Loucy (cell line): ENCODE measurements around the gene CGN.

Source experiments
- H2AFZ ChIP-seq: fragments of 200-600 bp; sonication (generic); 2 replicates; pipeline ENCODE4 v1.6.0; 2016; ENCODE audit warnings: antibody characterized with exemption, mild to moderate bottlenecking, low read length, moderate library complexity
- H3F3A ChIP-seq: fragments of 200-600 bp; 2 replicates; pipeline ENCODE4 v1.6.0; 2016; ENCODE audit warnings: antibody characterized with exemption, low read depth, mild to moderate bottlenecking
- H3K27me3 ChIP-seq: fragments of 200-600 bp; sonication (generic); 2 replicates; pipeline ENCODE4 v1.6.1; 2014; ENCODE audit warnings: low read length, mild to moderate bottlenecking; ENCODE audit not compliant: insufficient read depth, poor library complexity, severe bottlenecking
- H3K36me3 ChIP-seq: fragments of 200-600 bp; sonication (generic); 2 replicates; pipeline ENCODE4 v1.6.1; 2016; ENCODE audit warnings: low read length; ENCODE audit not compliant: insufficient read depth
- H3K4me1 ChIP-seq: fragments of 200-600 bp; sonication (generic); 2 replicates; pipeline ENCODE4 v1.5.1; 2014; ENCODE audit warnings: low read length, mild to moderate bottlenecking; ENCODE audit not compliant: insufficient read depth, poor library complexity, severe bottlenecking
- H3K4me2 ChIP-seq: fragments of 200-600 bp; sonication (generic); 2 replicates; pipeline ENCODE4 v1.6.0; 2014; ENCODE audit warnings: antibody characterized with exemption, low read length, low read depth, mild to moderate bottlenecking; ENCODE audit not compliant: poor library complexity, severe bottlenecking
- H3K4me3 ChIP-seq: fragments of 200-600 bp; sonication (generic); 2 replicates; pipeline ENCODE4 v1.5.1; 2014; ENCODE audit warnings: low read length, mild to moderate bottlenecking, mixed read lengths; ENCODE audit not compliant: poor library complexity, severe bottlenecking
- H3K79me2 ChIP-seq: fragments of 200-600 bp; sonication (generic); 2 replicates; pipeline ENCODE4 v1.6.1; 2014; ENCODE audit warnings: low read length; ENCODE audit not compliant: insufficient read depth
- H3K9ac ChIP-seq: fragments of 200-600 bp; sonication (generic); 2 replicates; pipeline ENCODE4 v1.6.0; 2014; ENCODE audit warnings: mild to moderate bottlenecking, low read depth, low read length, moderate library complexity; ENCODE audit not compliant: poor library complexity, severe bottlenecking
- H3K9me2 ChIP-seq: fragments of 200-600 bp; sonication (generic); replicated peaks from 2 replicates; pipeline ENCODE4 v1.6.1; 2016; ENCODE audit warnings: low read depth, low read length, mixed read lengths
- H3K9me3 ChIP-seq: fragments of 200-600 bp; sonication (generic); 2 replicates; pipeline ENCODE4 v1.6.1; 2014; ENCODE audit warnings: mild to moderate bottlenecking, antibody characterized with exemption, low read length, low read depth; ENCODE audit not compliant: insufficient read depth
- H4K20me1 ChIP-seq: fragments of 200-600 bp; sonication (generic); 2 replicates; pipeline ENCODE4 v1.6.0; 2014; ENCODE audit warnings: antibody characterized with exemption, low read length, mild to moderate bottlenecking; ENCODE audit not compliant: insufficient read depth, poor library complexity, severe bottlenecking
- CTCF ChIP-seq: fragments of 200-600 bp; sonication (generic); conservative IDR thresholded peaks from 2 replicates; pipeline ENCODE4 v1.5.1; 2014; ENCODE audit warnings: mild to moderate bottlenecking, antibody characterized with exemption, low read length
- EZH2phosphoT487 ChIP-seq: fragments of 200-600 bp; IDR thresholded peaks from 2 replicates; pipeline ENCODE4 v1.6.1; 2018; ENCODE audit warnings: antibody characterized with exemption, mild to moderate bottlenecking, moderate library complexity, borderline replicate concordance

The CGN gene

DNA sequence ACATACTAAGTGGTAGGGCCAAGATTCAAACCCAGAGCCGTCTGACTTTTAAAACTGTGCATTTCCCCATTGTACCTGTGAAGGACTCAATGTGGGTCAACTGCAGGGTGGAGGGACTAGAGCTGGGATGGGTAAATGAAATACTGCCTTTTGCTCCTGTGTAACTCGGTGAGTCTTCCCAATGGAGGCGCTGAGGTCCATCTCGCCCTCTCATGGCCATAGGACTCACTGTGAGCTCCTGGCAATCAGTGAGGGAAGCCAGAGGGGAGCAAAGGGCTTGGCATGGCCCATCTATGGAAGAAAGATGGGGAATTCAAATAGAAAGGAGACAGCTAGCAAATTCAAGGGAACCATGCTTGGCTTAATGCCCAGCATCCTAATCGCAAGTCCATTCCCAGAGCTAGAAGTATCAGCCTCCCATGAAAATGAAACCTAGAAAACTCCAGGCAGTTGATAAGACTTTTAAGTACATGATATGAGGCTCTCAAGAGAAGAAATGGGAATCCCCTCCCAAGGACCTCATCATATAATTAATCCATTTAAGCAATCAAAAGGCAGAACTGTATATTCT, 25.4 kb upstream of the CGN start:
- no peaks in the 10 kb centered on the region for H3K79me2 ChIP-seq
- H3K4me3 ChIP-seq, result no peak overlapping the region
- no peaks in the 10 kb centered on the region for H3K9me3 ChIP-seq
- no peaks in the 10 kb centered on the region for H4K20me1 ChIP-seq
- no peaks in the 10 kb centered on the region for H3F3A ChIP-seq
- H3K9ac ChIP-seq, result no peak overlapping the region
- H3K4me1 ChIP-seq, result no peaks in the 10 kb centered on the region
- no peaks in the 10 kb centered on the region for H3K9me2 ChIP-seq
- no peak overlapping the region for H3K4me2 ChIP-seq
- no peaks in the 10 kb centered on the region for H3K27me3 ChIP-seq
- TF ChIP-seq CTCF (no peak), EZH2phosphoT487 (no peak)
- H3K36me3 ChIP-seq, result no peaks in the 10 kb centered on the region
- no peak overlapping the region for H2AFZ ChIP-seq

DNA sequence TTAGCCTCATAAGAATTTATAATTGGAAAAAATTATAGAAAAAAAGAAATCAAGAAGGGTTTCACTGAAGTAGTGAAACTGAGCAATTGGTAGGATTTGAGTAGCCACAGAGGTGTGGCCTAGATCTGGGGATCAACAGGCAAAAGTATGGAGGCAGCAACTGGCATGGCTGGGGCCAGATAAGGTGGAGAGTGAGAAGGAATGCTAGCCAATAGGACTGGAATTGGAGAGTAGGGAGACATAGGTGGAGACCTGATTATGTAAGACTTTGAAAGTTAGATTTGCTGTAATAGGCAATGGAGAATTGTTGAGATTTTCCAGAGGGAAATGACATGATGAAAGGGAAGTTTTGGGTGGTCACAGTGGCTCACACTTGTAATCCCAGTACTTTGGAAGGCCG, 24.6 kb upstream of the CGN start:
- H3K4me1 ChIP-seq, result no peaks in the 10 kb centered on the region
- no peak overlapping the region for H3K4me2 ChIP-seq
- H3K79me2 ChIP-seq, result no peaks in the 10 kb centered on the region
- H4K20me1 ChIP-seq, result no peaks in the 10 kb centered on the region
- no peak overlapping the region for H3K4me3 ChIP-seq
- TF ChIP-seq EZH2phosphoT487 (no peak), CTCF (no peak)
- no peaks in the 10 kb centered on the region for H3K9me2 ChIP-seq
- H3K9ac ChIP-seq, result no peak overlapping the region
- no peaks in the 10 kb centered on the region for H3F3A ChIP-seq
- no peaks in the 10 kb centered on the region for H3K9me3 ChIP-seq
- no peak overlapping the region for H2AFZ ChIP-seq
- no peaks in the 10 kb centered on the region for H3K36me3 ChIP-seq
- H3K27me3 ChIP-seq, result no peaks in the 10 kb centered on the region

- H3K4me3 ChIP-seq, result no peak overlapping the region
- no peaks in the 10 kb centered on the region for H3K79me2 ChIP-seq
- no peaks in the 10 kb centered on the region for H3K27me3 ChIP-seq
- H3K36me3 ChIP-seq, result no peaks in the 10 kb centered on the region
- no peak overlapping the region for H3K9ac ChIP-seq
- H3K9me3 ChIP-seq, result no peaks in the 10 kb centered on the region
- H2AFZ ChIP-seq, result no peak overlapping the region
- H3K4me2 ChIP-seq, result no peak overlapping the region
- H3K4me1 ChIP-seq, result no peaks in the 10 kb centered on the region
- no peaks in the 10 kb centered on the region for H4K20me1 ChIP-seq
- no peaks in the 10 kb centered on the region for H3K9me2 ChIP-seq
- TF ChIP-seq EZH2phosphoT487 (no peak), CTCF (no peak)
- no peaks in the 10 kb centered on the region for H3F3A ChIP-seq
These were observed 19.5 kb upstream of the CGN start for GRCh38 chr1:151491641-151492040.
